NCI-H1092 (cell line): ENCODE data around the gene RGS17.
"Not testable (repeated sequence)": the region's sequence is repeated elsewhere in the genome, so short reads cannot be mapped to it uniquely, and the experiment has no call there.

Source experiments
- DNase-seq: peaks from one replicate; lab custom pipeline; 2025; lab: John Stamatoyannopoulos, UW

The RGS17 gene

GRCh38 chr6:153125032-153125431 lies 6.0 kb downstream of the RGS17 start:
- no peak for DNase-seq

- no peak for DNase-seq
Observed at GRCh38 chr6:153123801-153124200, 7.3 kb downstream of the RGS17 start.

GRCh38 chr6:153121311-153121710 lies 9.8 kb downstream of the RGS17 start:
- DNase-seq, result no peak

GRCh38 chr6:153117986-153118879 lies 12.8 kb downstream of the RGS17 start:
- no peak for DNase-seq

GRCh38 chr6:153111082-153111481 lies 20.0 kb downstream of the RGS17 start:
- not testable (repeated sequence) for DNase-seq

GRCh38 chr6:153110612-153111011 lies 20.5 kb downstream of the RGS17 start:
- DNase-seq, result not testable (repeated sequence)

- DNase-seq, result no peak
Observed at GRCh38 chr6:153108315-153108714, 22.8 kb downstream of the RGS17 start.

GRCh38 chr6:153106021-153106420 lies 25.1 kb downstream of the RGS17 start:
- no peak for DNase-seq

- DNase-seq, result no peak
Observed at GRCh38 chr6:153104220-153104619, 26.9 kb downstream of the RGS17 start.

GRCh38 chr6:153103319-153103655 lies 27.8 kb downstream of the RGS17 start:
- DNase-seq, result no peak

- no peak for DNase-seq
Observed at GRCh38 chr6:153102605-153103318, 28.3 kb downstream of the RGS17 start.

GRCh38 chr6:153101461-153101860 lies 29.6 kb downstream of the RGS17 start:
- DNase-seq, result no peak

GRCh38 chr6:153099636-153100035 lies 31.4 kb downstream of the RGS17 start:
- DNase-seq, result no peak

GRCh38 chr6:153096792-153097191 lies 34.3 kb downstream of the RGS17 start:
- DNase-seq, result no peak

GRCh38 chr6:153096031-153096430 lies 35.1 kb downstream of the RGS17 start:
- no peak for DNase-seq

- no peak for DNase-seq
Observed at GRCh38 chr6:153092082-153093013, 38.7 kb downstream of the RGS17 start.

GRCh38 chr6:153090241-153090930 lies 40.7 kb downstream of the RGS17 start:
- no peak for DNase-seq

GRCh38 chr6:153088796-153089195 lies 42.3 kb downstream of the RGS17 start:
- no peak for DNase-seq

GRCh38 chr6:153087436-153087835 lies 43.6 kb downstream of the RGS17 start:
- no peak for DNase-seq

GRCh38 chr6:153086225-153086990 lies 44.7 kb downstream of the RGS17 start:
- no peak for DNase-seq

GRCh38 chr6:153085239-153085638 lies 45.8 kb downstream of the RGS17 start:
- DNase-seq, result no peak
